H1 (cell line): ENCODE data around the gene TAS2R1. TPM values are rescaled to one million over a fixed set of nuclear protein-coding genes. Genes with fewer than 3 reads are reported as not detected.

ENCODE experiments used
- CTCF ChIA-PET: fragments of 300-600 bp; sonication (Branson Sonifier 250); formaldehyde crosslinking; loops from one replicate; lab custom pipeline; 2021; ENCODE audit not compliant: partially characterized antibody; lab: Charles Lee
- POLR2A ChIA-PET: fragments of 300-600 bp; sonication (Branson Sonifier 250); formaldehyde crosslinking; loops from one replicate; lab custom pipeline; 2021; ENCODE audit warnings: inconsistent platforms; ENCODE audit not compliant: partially characterized antibody; lab: Charles Lee
- DNase-seq, 2 experiments: peaks; one replicate each; pipeline versions ENCODE4 v3.0.0 to v3.0.0-alpha.2; 2010 to 2022; ENCODE audit warnings: low spot score in 2 of 2, low read depth in 1 of 2, mixed read lengths in 1 of 2
- FAIRE-seq: peaks from 2 replicates; lab custom pipeline; 2011; peaks lifted over from hg19 to GRCh38; lab: Jason Lieb, UNC
- H2AFZ ChIP-seq: 2 replicates; pipeline ENCODE4 v1.8.1; 2012; ENCODE audit warnings: low read length, inconsistent platforms
- H2AK5ac ChIP-seq: 2 replicates; pipeline ENCODE4 v1.6.1; 2013; ENCODE audit warnings: low read depth, low read length
- H2BK120ac ChIP-seq: replicated peaks from 2 replicates; pipeline ENCODE3; 2013; ENCODE audit warnings: low read depth, low read length, inconsistent platforms
- H2BK12ac ChIP-seq: 2 replicates; pipeline ENCODE4 v1.6.1; 2013; ENCODE audit warnings: low read depth, low read length
- H2BK15ac ChIP-seq: 2 replicates; pipeline ENCODE4 v1.6.1; 2013; ENCODE audit warnings: low read length
- H2BK20ac ChIP-seq: 2 replicates; pipeline ENCODE4 v1.6.1; 2013; ENCODE audit warnings: low read length
- H2BK5ac ChIP-seq: 2 replicates; pipeline ENCODE4 v1.6.1; 2013; ENCODE audit warnings: low read depth, low read length
- H3K14ac ChIP-seq: 2 replicates; pipeline ENCODE4 v1.6.1; 2013; ENCODE audit warnings: inconsistent platforms; ENCODE audit not compliant: insufficient read length
- H3K18ac ChIP-seq: 2 replicates; pipeline ENCODE4 v1.6.1; 2013; ENCODE audit warnings: low read length; ENCODE audit errors: extremely low read depth
- H3K23ac ChIP-seq: 2 replicates; pipeline ENCODE4 v1.6.1; 2013; ENCODE audit warnings: inconsistent platforms; ENCODE audit not compliant: insufficient read length
- H3K23me2 ChIP-seq: 2 replicates; pipeline ENCODE4 v1.6.1; 2013; ENCODE audit warnings: low read depth, low read length
- H3K27ac ChIP-seq: 2 replicates; pipeline ENCODE4 v1.6.1; 2011; ENCODE audit warnings: low read depth, low read length, inconsistent platforms
- H3K27me3 ChIP-seq, 4 experiments: replicated peaks in 1 of 4; 1 replicate in 1 of 4; 2 replicates in 3 of 4; pipeline versions ENCODE4 v1.6.1 to v1.8.1; 2011 to 2013; ENCODE audit warnings: low read length in 3 of 4, mild to moderate bottlenecking in 3 of 4, inconsistent platforms in 2 of 4, mixed read lengths in 2 of 4, moderate library complexity in 1 of 4; ENCODE audit not compliant: control insufficient read depth in 3 of 4, insufficient read depth in 3 of 4; ENCODE audit errors: extremely low read depth in 1 of 4
- H3K36me3 ChIP-seq, 4 experiments: 2 replicates each; pipeline versions ENCODE4 v1.6.1 to v1.8.1; 2011 to 2013; ENCODE audit warnings: mild to moderate bottlenecking in 4 of 4, low read length in 3 of 4, moderate library complexity in 2 of 4, control low read depth in 1 of 4, inconsistent platforms in 1 of 4; ENCODE audit not compliant: insufficient read depth in 4 of 4, control insufficient read depth in 2 of 4
- H3K4ac ChIP-seq: replicated peaks from 2 replicates; pipeline ENCODE3; 2013; ENCODE audit warnings: low read length, low read depth, mixed read lengths, inconsistent platforms; ENCODE audit not compliant: insufficient read length
- H3K4me1 ChIP-seq, 4 experiments: replicated peaks in 1 of 4; 1 replicate in 1 of 4; 2 replicates in 3 of 4; pipeline versions ENCODE4 v1.6.1 to v1.8.1; 2011 to 2013; ENCODE audit warnings: low read length in 3 of 4, inconsistent platforms in 2 of 4, mixed read lengths in 1 of 4; ENCODE audit not compliant: insufficient read depth in 4 of 4, control insufficient read depth in 3 of 4
- H3K4me2 ChIP-seq, 2 experiments: 2 replicates each; pipeline versions ENCODE4 v1.6.1 to v1.8.1; 2011 to 2013; ENCODE audit warnings: low read depth in 2 of 2, low read length in 2 of 2, control low read depth in 1 of 2, inconsistent platforms in 1 of 2, mild to moderate bottlenecking in 1 of 2; ENCODE audit not compliant: insufficient read depth in 1 of 2
- H3K4me3 ChIP-seq, 4 experiments: fragments of 200-600, 300-600 bp in 1 of 4; sonication (generic), shearing (Covaris generic), sonication (Bioruptor Twin) in 1 of 4; 2 replicates each; pipeline versions ENCODE4 v1.5.1 to v1.8.1; 2011 to 2016; ENCODE audit warnings: low read length in 4 of 4, low read depth in 3 of 4, control low read depth in 2 of 4, inconsistent platforms in 2 of 4, mild to moderate bottlenecking in 2 of 4, mixed read lengths in 1 of 4, moderate library complexity in 1 of 4; ENCODE audit not compliant: insufficient read depth in 2 of 4; ENCODE audit errors: extremely low read depth in 1 of 4
- H3K56ac ChIP-seq: replicated peaks from 2 replicates; pipeline ENCODE3; 2013; ENCODE audit warnings: low read depth, mild to moderate bottlenecking, mixed read lengths, low read length, inconsistent platforms; ENCODE audit not compliant: insufficient read length
- H3K79me1 ChIP-seq: 2 replicates; pipeline ENCODE4 v1.6.1; 2013; ENCODE audit warnings: low read depth, low read length, control low read depth
- H3K79me2 ChIP-seq, 2 experiments: 2 replicates each; pipeline versions ENCODE4 v1.6.1 to v1.8.1; 2012 to 2013; ENCODE audit warnings: low read length in 2 of 2, mild to moderate bottlenecking in 2 of 2, inconsistent platforms in 1 of 2; ENCODE audit not compliant: insufficient read depth in 2 of 2, control insufficient read depth in 1 of 2
- H3K9ac ChIP-seq, 4 experiments: replicated peaks in 1 of 4; 1 replicate in 1 of 4; 2 replicates in 3 of 4; pipeline versions ENCODE4 v1.6.1 to v1.8.1; 2011 to 2013; ENCODE audit warnings: low read depth in 3 of 4, low read length in 3 of 4, control low read depth in 2 of 4, mild to moderate bottlenecking in 2 of 4, moderate library complexity in 2 of 4, inconsistent platforms in 1 of 4; ENCODE audit errors: extremely low read depth in 1 of 4
- H3K9me3 ChIP-seq, 2 experiments: 2 replicates each; pipeline versions ENCODE4 v1.6.1 to v1.8.1; 2012 to 2013; ENCODE audit warnings: mild to moderate bottlenecking in 2 of 2, moderate library complexity in 2 of 2, control low read depth in 1 of 2, inconsistent platforms in 1 of 2, low read depth in 1 of 2, low read length in 1 of 2, mixed read lengths in 1 of 2; ENCODE audit not compliant: insufficient read depth in 2 of 2
- H4K20me1 ChIP-seq, 2 experiments: replicated peaks in 1 of 2; 2 replicates each; pipeline versions ENCODE3 to v1.8.1; 2011 to 2013; ENCODE audit warnings: inconsistent platforms in 2 of 2, low read length in 2 of 2, mild to moderate bottlenecking in 1 of 2; ENCODE audit not compliant: insufficient read depth in 2 of 2, control insufficient read depth in 1 of 2
- H4K5ac ChIP-seq: 2 replicates; pipeline ENCODE4 v1.6.1; 2013; ENCODE audit warnings: low read length, low read depth, mixed read lengths, inconsistent platforms; ENCODE audit not compliant: insufficient read length
- H4K8ac ChIP-seq: 2 replicates; pipeline ENCODE4 v1.8.0; 2013; ENCODE audit warnings: mild to moderate bottlenecking, moderate library complexity, low read length, inconsistent platforms; ENCODE audit not compliant: insufficient read depth; ENCODE audit errors: extremely low read depth
- H4K91ac ChIP-seq: replicated peaks from 2 replicates; pipeline ENCODE3; 2013; ENCODE audit warnings: low read length, mixed read lengths, inconsistent platforms; ENCODE audit not compliant: insufficient read length
- ATF3 ChIP-seq: IDR thresholded peaks from 2 replicates; pipeline ENCODE4 v1.6.1; 2011; ENCODE audit warnings: low read depth, mild to moderate bottlenecking, low read length; ENCODE audit not compliant: insufficient read depth
- BACH1 ChIP-seq: IDR thresholded peaks from 2 replicates; pipeline ENCODE4 v1.6.1; 2012; ENCODE audit warnings: low read length, improper control_type of control experiment
- CTBP2 ChIP-seq: IDR thresholded peaks from 2 replicates; pipeline ENCODE4 v1.7.0; 2011; ENCODE audit warnings: borderline replicate concordance, mild to moderate bottlenecking, moderate library complexity, mixed read lengths, low read length; ENCODE audit not compliant: insufficient read depth, insufficient read length
- CTCF ChIP-seq, 3 experiments: IDR thresholded peaks; 1 replicate in 2 of 3; 2 replicates in 1 of 3; pipeline versions ENCODE4 v1.5.1 to v1.6.1; 2011; ENCODE audit warnings: low read length in 3 of 3, mild to moderate bottlenecking in 3 of 3, inconsistent platforms in 2 of 3, low read depth in 1 of 3, moderate library complexity in 1 of 3; ENCODE audit not compliant: insufficient read depth in 1 of 3; ENCODE audit errors: control extremely low read depth in 1 of 3
- HDAC6 ChIP-seq: IDR thresholded peaks from one replicate; pipeline ENCODE4 v1.7.1; 2012; ENCODE audit warnings: low read depth, mild to moderate bottlenecking, inconsistent platforms, low read length, moderate library complexity
- MAFK ChIP-seq: IDR thresholded peaks from 2 replicates; pipeline ENCODE4 v1.6.1; 2012; ENCODE audit warnings: low read depth, mild to moderate bottlenecking, improper control_type of control experiment, low read length
- MAX ChIP-seq: IDR thresholded peaks from 2 replicates; pipeline ENCODE4 v1.6.1; 2012; ENCODE audit warnings: inconsistent platforms
- NANOG ChIP-seq: IDR thresholded peaks from 2 replicates; pipeline ENCODE4 v1.6.1; 2011; ENCODE audit warnings: low read length, low read depth, mild to moderate bottlenecking, inconsistent platforms; ENCODE audit not compliant: insufficient read depth, poor library complexity, severe bottlenecking
- NRF1 ChIP-seq: IDR thresholded peaks from 2 replicates; pipeline ENCODE4 v1.6.1; 2011; ENCODE audit warnings: mild to moderate bottlenecking, low read depth, low read length, improper control_type of control experiment
- SRF ChIP-seq: IDR thresholded peaks from 2 replicates; pipeline ENCODE4 v1.6.1; 2011; ENCODE audit warnings: mild to moderate bottlenecking, low read depth, low read length, moderate library complexity
- TBP ChIP-seq: IDR thresholded peaks from 2 replicates; pipeline ENCODE4 v1.6.1; 2011; ENCODE audit warnings: low read depth, low read length, improper control_type of control experiment
- WGBS, 2 experiments: shearing (Covaris generic) in 1 of 2; methylation state at CpG; one replicate each; pipeline versions ENCODE4 v1.1.6 to v1.1.7; 2013 to 2015; ENCODE audit warnings: low lambda C conversion rate in 2 of 2, mixed read lengths in 2 of 2, inconsistent platforms in 1 of 2, low coverage in 1 of 2, missing lambda C conversion rate in 1 of 2; ENCODE audit not compliant: insufficient replicate concordance in 2 of 2, insufficient coverage in 1 of 2, insufficient read length in 1 of 2; ENCODE audit errors: extremely low coverage in 1 of 2, missing lambda C conversion rate in 1 of 2; 5-methylcytosine and 5-hydroxymethylcytosine counted together
- polyA plus RNA-seq, 7 experiments: library from polyadenylated mRNA; depleted of rRNA in 3 of 7; stranded (reverse) in 5 of 7; unstranded in 2 of 7; fragments of >200 nt in 5 of 7; fragments of 200-250 nt in 2 of 7; gene quantifications; 1 replicate in 5 of 7; 2 replicates in 1 of 7; 4 replicates in 1 of 7; pipeline versions ENCODE4 v1.2.1 to v1.2.3, GENCODE V29; 2011 to 2013; ENCODE audit warnings: missing spikeins in 2 of 7, mixed read lengths in 2 of 7
- total RNA-seq: library from RNA; stranded (reverse); fragmentation: NEBNext Ultra II Directional; extraction: Animal tissue kit (Norgen Biotek cat#: 25700); gene quantifications from 2 replicates; pipeline ENCODE4 v1.2.1, GENCODE V29; 2021

The TAS2R1 gene
- total and polyA plus RNA-seq, 2 of the 8 experiments (the other 6 are each of a cell fraction or from before 2014, with no cell fraction given): not detected

- TF ChIP-seq BACH1: no peak
- TF ChIP-seq NANOG: no peak
- TF ChIP-seq SRF: no peak
- TF ChIP-seq HDAC6: no peak
- no peak for TF ChIP-seq MAFK
- no peak for TF ChIP-seq CTBP2
- TF ChIP-seq CTCF (IDR thresholded peaks at IDR 0.05; ENCODE audit: control extremely low read depth in 1 of 3, insufficient read depth in 1 of 3, low read depth in 1 of 3, low read length in 3 of 3): no peak
- no peak for TF ChIP-seq ATF3
- no peak for TF ChIP-seq MAX
- no peak for TF ChIP-seq TBP
- no peak for TF ChIP-seq NRF1
- Histone ChIP-seq H2AK5ac (no peak overlapping the region), H3K27ac (no peak overlapping the region), H3K4ac (no peak overlapping the region), H3K27me3 (no peaks in the 10 kb centered on the region), H2BK15ac (no peak overlapping the region), H3K9ac (no peak overlapping the region), H3K79me2 (no peaks in the 10 kb centered on the region), H3K79me1 (no peaks in the 10 kb centered on the region), H3K4me3 (no peak overlapping the region), H3K36me3 (no peaks in the 10 kb centered on the region), H3K23ac (no peak overlapping the region), H4K91ac (no peak overlapping the region), H2BK12ac (no peak overlapping the region), H3K56ac (no peak overlapping the region), H4K8ac (no peak overlapping the region), H3K18ac (no peak overlapping the region), H4K5ac (no peak overlapping the region), H4K20me1 (peaks cover 0 to 2% of the 10 kb centered on the region in 2 experiments), H2AFZ (peak overlapping the region; percentile 99; the same call in 1 of the 2 replicates), H3K4me1 (no peaks in the 10 kb centered on the region), H3K14ac (no peak overlapping the region), H3K23me2 (no peaks in the 10 kb centered on the region), H2BK20ac (no peak overlapping the region), H3K4me2 (no peak overlapping the region), H2BK120ac (no peak overlapping the region), H2BK5ac (no peak overlapping the region), H3K9me3 (no peaks in the 10 kb centered on the region)
- POLR2A ChIA-PET: no interaction called here
- 84% methylated on average over 4 of the region's 4 CpGs; no CpG with 5 or more reads in 1 of the 2 experiments for WGBS, 2 experiments
- FAIRE-seq: no peak
- no peak for DNase-seq
- CTCF ChIA-PET: interaction anchor here (1.0 to 1.3 kb wide), 6 partner anchors 14 to 407 kb away, joined by 3 to 6 read pairs (median 4); no protein-coding TSS in a partner anchor
Measured at GRCh38 chr5:9623661-9624060, 6.5 kb downstream of the TAS2R1 start.
